HG02852 (cell line): ENCODE results near the gene PLCL1.
"Not testable (repeated sequence)": the region's sequence is repeated elsewhere in the genome, so short reads cannot be mapped to it uniquely, and the experiment has no call there.

ENCODE experiments used
- ATAC-seq: cut with Tn5 transposase; IDR thresholded peaks from one replicate; pipeline ENCODE4 v1.9.1; 2021; ENCODE audit warnings: mild to moderate bottlenecking, moderate library complexity; ENCODE audit not compliant: unreplicated experiment

Gene PLCL1

DNA sequence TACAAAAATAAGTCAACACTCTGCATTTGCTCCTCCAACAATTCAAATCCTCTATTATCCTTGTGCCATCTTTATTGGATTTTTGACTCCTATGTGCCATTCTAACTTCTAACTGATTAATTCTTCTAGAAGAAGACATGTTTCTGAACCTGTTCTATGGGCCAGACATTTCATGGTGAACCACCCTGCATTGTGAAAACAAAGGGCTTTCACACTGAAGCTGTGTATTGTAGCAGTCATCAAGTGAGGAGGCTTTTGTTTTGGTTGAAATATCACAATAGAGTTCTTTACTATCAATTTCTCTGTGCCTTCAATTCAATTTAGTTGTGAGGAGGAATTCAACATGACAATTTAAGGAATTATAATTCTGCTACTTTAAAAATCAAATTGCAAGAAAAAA lies 357.9 kb downstream of the PLCL1 start:
- no peak for ATAC-seq

GRCh38 chr2:198164843-198165242 lies 360.4 kb downstream of the PLCL1 start:
- ATAC-seq, result no peak

GRCh38 chr2:198165289-198165688 lies 360.9 kb downstream of the PLCL1 start:
- no peak for ATAC-seq

DNA sequence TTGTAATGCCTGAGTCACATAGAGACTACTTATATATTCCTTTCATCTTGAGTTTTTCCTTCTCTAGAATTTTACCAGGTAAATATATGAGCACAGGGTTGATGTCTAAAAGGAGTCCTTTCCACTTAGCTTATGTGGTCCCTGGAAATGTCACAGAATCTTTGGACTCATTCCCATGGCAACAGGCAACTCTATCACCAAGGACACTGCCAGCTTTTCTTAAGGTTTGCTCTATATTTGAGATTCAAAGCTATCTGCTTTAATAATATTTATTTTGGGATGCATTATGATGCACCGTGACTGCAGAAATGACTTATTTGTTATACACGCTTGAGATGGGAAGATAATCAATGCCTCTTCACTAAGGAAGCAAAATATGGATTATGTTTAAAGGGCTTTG lies 363.0 kb downstream of the PLCL1 start:
- no peak for ATAC-seq

DNA sequence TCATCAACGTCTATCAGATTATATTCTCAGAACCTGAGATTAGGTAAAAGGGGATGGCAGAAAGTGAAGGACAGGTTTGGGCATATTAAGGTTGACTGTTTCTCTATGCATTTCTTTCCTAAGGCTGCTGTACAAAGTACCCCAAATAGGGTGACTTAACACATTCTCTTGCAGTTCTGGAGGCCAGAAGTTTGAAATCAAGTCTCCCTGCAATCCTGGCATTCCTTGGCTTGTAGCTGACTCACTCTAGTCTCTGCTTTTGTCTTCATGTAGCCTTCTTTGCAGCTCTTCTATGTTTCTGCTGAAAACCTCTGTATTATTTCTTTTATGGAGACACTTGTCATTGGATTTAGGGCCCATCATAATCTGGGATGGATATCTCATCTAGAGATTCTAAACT lies 364.3 kb downstream of the PLCL1 start:
- ATAC-seq, result no peak

GRCh38 chr2:198173242-198173641 lies 368.8 kb downstream of the PLCL1 start:
- ATAC-seq, result no peak

DNA sequence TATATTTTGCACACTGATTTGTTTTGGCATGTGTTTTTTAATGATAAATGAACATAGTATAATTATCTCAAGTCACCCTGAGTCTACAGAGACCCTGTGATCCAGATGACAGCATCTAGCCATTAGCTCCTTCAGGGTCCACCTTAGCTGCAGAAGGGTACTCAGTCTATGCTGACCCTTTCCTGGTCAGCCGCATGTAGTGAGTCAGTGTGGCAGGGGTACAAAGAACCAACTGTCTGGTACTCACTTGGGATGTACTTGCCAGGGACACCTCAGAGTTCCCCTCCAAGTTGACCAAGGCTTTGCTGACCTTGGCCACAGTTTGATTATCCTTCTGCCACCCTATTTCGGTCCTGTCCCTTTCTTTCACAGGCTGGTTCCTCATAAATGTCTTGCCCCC lies 369.5 kb downstream of the PLCL1 start:
- ATAC-seq, result no peak

- no peak for ATAC-seq
Observed at GRCh38 chr2:198175271-198175670, 370.9 kb downstream of the PLCL1 start.

DNA sequence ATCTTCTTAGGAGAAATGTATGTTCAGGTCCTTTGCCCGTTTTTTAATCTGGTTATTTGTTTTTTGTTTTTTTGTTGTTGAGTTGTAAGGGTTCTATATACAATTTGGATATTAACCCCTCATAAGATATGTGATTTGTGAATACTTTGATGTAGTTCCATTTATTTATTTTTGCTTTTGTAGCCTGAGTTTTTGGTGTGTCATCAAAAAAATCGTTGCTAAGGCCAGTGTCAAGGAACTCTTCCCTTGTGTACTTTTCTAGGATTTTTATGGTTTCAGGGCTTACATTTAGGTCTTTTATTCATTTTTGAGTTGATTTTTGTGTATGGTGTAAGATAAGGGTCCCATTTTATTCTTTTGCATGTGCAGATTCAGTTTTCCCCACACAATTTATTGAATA lies 372.6 kb downstream of the PLCL1 start:
- ATAC-seq, result no peak

DNA sequence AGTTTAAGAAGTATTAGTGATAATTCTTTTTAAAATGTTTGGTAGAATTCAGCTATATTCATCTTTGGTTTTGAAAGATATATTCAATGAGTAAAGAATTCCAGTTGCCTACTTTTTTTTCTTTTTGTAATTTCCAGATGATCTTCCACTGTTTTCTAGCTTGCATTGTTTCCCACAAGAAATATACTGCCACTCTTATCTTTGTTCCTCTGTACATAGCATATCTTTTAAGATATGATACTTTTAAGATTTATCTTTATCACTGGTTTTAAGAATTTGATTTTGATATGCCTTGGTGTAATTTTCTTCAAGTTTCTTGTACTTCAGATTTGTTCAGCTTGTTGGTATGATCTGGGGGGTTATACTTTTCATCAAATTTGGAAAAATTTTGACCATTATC lies 374.4 kb downstream of the PLCL1 start:
- no peak for ATAC-seq

- ATAC-seq, result no peak
Observed at GRCh38 chr2:198186257-198186656, 381.9 kb downstream of the PLCL1 start.

- ATAC-seq, result no peak
Observed at GRCh38 chr2:198187841-198188240, 383.4 kb downstream of the PLCL1 start.

DNA sequence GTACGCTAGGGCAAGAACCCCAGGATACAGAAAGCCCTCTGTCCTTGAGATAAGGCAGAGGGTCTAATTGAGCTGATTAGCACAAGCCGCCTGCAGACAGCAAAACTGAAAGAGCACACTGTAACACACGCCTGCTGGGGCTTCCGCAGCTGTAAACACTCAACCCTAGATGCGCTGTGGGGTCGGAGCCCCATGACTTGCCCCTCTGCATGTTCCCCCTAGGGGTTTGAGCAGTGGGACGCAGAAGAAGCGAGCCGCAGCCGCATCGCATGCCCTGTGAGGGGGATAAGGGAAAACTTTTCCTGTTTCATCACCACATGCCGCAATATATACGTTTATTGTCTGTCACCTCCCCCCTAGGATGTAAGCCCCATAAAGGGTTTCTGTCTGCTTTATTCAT lies 384.6 kb downstream of the PLCL1 start:
- no peak for ATAC-seq

GRCh38 chr2:198191651-198192050 lies 387.3 kb downstream of the PLCL1 start:
- ATAC-seq, result no peak

DNA sequence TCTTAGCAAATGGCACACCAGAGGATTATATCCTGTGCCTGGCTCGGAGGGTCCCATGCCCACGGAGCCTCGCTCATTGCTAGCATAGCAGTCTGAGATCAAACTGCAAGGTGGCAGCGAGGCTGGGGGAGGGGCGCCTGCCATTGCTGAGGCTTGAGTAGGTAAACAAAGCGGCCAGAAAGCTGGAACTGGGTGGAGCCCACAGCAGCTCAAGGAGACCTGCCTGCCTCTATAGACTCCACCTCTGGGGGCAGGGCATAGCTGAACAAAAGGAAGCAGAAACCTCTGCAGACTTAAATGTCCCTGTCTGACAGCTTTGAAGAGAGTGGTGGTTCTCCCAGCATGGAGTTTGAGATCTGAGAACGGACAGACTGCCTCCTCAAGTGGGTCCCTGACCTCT lies 392.2 kb downstream of the PLCL1 start:
- not testable (repeated sequence) for ATAC-seq
